ENCODE results near the gene TBC1D21. TPM values are rescaled to one million over a fixed set of nuclear protein-coding genes. Genes with fewer than 3 reads are reported as not detected.

Gene TBC1D21
- not detected for total RNA-seq
- polyA plus RNA-seq (ENCODE audit: insufficient read depth, low read depth, low replicate concordance), result not detected
- long read RNA-seq, donor 1, result 0 reads
- long read RNA-seq, donor 2, result 0 reads
- long read RNA-seq, donor 3, result 0 reads
- long read RNA-seq, donor 4, result 0 reads
- long read RNA-seq, donor 5, result 0 reads
- long read RNA-seq, donor 6, result 0 reads
- long read RNA-seq, donor 7, result 0 reads
- long read RNA-seq, donor 8, result 0 reads
- long read RNA-seq, donor 9, result 0 reads
- long read RNA-seq, donor 10, result 0 reads

- no peaks in the 10 kb centered on the region for H3K36me3 ChIP-seq (ENCODE audit: control insufficient read depth in 2 of 3, insufficient read depth in 3 of 3, low read length in 3 of 3)
- FAIRE-seq (no peak), DNase-seq (peak in 1 of 5 donors; percentile 18)
- no peak within 1 kb of the TSS for H3K9ac ChIP-seq (ENCODE audit: low read length in 3 of 3)
- no peak within 1 kb of the TSS for H3K27ac ChIP-seq (ENCODE audit: low read depth in 2 of 2, low read length in 2 of 2)
- H3K4me1 ChIP-seq (ENCODE audit: control insufficient read depth in 2 of 3, insufficient read depth in 2 of 3, low read depth in 1 of 3, low read length in 3 of 3), result no peaks in the 10 kb centered on the region
- H3K27me3 ChIP-seq (ENCODE audit: control insufficient read depth, insufficient read depth, low read length), result no peaks in the 10 kb centered on the region
- no peak within 1 kb of the TSS for H3K4me3 ChIP-seq (ENCODE audit: low read length in 3 of 3)
- H3K9me3 ChIP-seq (ENCODE audit: control insufficient read depth in 2 of 3, insufficient read depth in 1 of 3, low read length in 3 of 3), result no peaks in the 10 kb centered on the region
- intact Hi-C loops (cut with DNase I), result no loop called here
- TF ChIP-seq, protein P1, sequence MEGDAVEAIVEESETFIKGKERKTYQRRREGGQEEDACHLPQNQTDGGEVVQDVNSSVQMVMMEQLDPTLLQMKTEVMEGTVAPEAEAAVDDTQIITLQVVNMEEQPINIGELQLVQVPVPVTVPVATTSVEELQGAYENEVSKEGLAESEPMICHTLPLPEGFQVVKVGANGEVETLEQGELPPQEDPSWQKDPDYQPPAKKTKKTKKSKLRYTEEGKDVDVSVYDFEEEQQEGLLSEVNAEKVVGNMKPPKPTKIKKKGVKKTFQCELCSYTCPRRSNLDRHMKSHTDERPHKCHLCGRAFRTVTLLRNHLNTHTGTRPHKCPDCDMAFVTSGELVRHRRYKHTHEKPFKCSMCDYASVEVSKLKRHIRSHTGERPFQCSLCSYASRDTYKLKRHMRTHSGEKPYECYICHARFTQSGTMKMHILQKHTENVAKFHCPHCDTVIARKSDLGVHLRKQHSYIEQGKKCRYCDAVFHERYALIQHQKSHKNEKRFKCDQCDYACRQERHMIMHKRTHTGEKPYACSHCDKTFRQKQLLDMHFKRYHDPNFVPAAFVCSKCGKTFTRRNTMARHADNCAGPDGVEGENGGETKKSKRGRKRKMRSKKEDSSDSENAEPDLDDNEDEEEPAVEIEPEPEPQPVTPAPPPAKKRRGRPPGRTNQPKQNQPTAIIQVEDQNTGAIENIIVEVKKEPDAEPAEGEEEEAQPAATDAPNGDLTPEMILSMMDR (IDR thresholded peaks at IDR 0.05; ENCODE audit: borderline replicate concordance, extremely low read depth, insufficient read depth), result no peak
Measured at GRCh38 chr15:73873456-73873855, at the start of gene TBC1D21. Gene TBC1D21, plus strand, starts transcription at chr15:73873564. Its CDS starts 146 bp downstream, at chr15:73873710.

DNA sequence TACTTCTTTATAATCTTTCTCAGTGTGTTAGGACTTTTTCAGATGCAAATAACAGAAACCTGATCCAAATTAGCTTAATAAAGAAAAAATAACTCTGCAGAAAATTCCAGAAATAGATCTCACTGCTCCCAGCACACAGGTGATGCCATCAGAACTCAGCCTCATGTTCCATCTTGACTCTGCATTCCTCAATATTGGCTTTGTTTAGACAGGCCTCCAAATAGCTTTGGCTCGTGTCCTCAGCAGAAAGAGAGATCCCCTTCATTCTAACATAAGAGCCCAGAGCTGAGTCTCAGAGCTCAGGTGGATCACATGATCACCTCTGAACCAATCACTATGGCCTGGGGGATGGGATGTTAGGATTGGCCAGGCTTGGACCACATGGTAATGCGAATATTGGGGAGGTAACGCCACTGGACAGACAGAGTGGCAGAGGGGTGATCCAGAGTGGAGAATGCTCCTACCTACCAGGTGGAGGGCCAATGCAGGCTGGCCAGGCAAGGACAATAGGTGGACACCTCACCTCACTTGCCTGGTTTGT is 46.6 kb upstream of the TBC1D21 start:
- Histone ChIP-seq H3K4me3 (ENCODE audit: low read length in 3 of 3) (no peak overlapping the region), H3K4me1 (ENCODE audit: control insufficient read depth in 2 of 3, insufficient read depth in 2 of 3, low read depth in 1 of 3, low read length in 3 of 3) (no peaks in the 10 kb centered on the region), H3K9me3 (ENCODE audit: control insufficient read depth in 2 of 3, insufficient read depth in 1 of 3, low read length in 3 of 3) (no peaks in the 10 kb centered on the region), H3K36me3 (ENCODE audit: control insufficient read depth in 2 of 3, insufficient read depth in 3 of 3, low read length in 3 of 3) (no peaks in the 10 kb centered on the region), H3K27me3 (ENCODE audit: control insufficient read depth, insufficient read depth, low read length) (no peaks in the 10 kb centered on the region), H3K27ac (ENCODE audit: low read depth in 2 of 2, low read length in 2 of 2) (no peak overlapping the region), H3K9ac (ENCODE audit: low read length in 3 of 3) (no peak overlapping the region)
- FAIRE-seq (no peak), DNase-seq (no peak)
- intact Hi-C loops (cut with DNase I), result no loop called here
- TF ChIP-seq, protein P1 (IDR thresholded peaks at IDR 0.05; ENCODE audit: borderline replicate concordance, extremely low read depth, insufficient read depth), result no peak

- H3K9ac ChIP-seq (ENCODE audit: low read length in 3 of 3), result no peak overlapping the region
- H3K27me3 ChIP-seq (ENCODE audit: control insufficient read depth, insufficient read depth, low read length), result no peaks in the 10 kb centered on the region
- no peaks in the 10 kb centered on the region for H3K36me3 ChIP-seq (ENCODE audit: control insufficient read depth in 2 of 3, insufficient read depth in 3 of 3, low read length in 3 of 3)
- no peak overlapping the region for H3K4me3 ChIP-seq (ENCODE audit: low read length in 3 of 3)
- H3K4me1 ChIP-seq (ENCODE audit: control insufficient read depth in 2 of 3, insufficient read depth in 2 of 3, low read depth in 1 of 3, low read length in 3 of 3), result no peaks in the 10 kb centered on the region
- DNase-seq (no peak), FAIRE-seq (no peak)
- no peak overlapping the region for H3K27ac ChIP-seq (ENCODE audit: low read depth in 2 of 2, low read length in 2 of 2)
- no peaks in the 10 kb centered on the region for H3K9me3 ChIP-seq (ENCODE audit: control insufficient read depth in 2 of 3, insufficient read depth in 1 of 3, low read length in 3 of 3)
- intact Hi-C loops (cut with DNase I), result no loop called here
- TF ChIP-seq, protein P1 (IDR thresholded peaks at IDR 0.05; ENCODE audit: borderline replicate concordance, extremely low read depth, insufficient read depth), result no peak
Measured at GRCh38 chr15:73829523-73829922, 43.8 kb upstream of the TBC1D21 start.
